HFFc6 (cell line): Measurements from ENCODE around the gene UGT1A6. TPM values are rescaled to one million over a fixed set of nuclear protein-coding genes. Genes with fewer than 3 reads are reported as not detected.

ENCODE experiments used
- DNase-seq: peaks from one replicate; pipeline ENCODE4 v3.0.0-alpha.2; 2018
- H3K27ac Mint-ChIP-seq: 2 replicates; pipeline ENCODE4 v1.8.0; 2020; ENCODE audit warnings: mild to moderate bottlenecking, mixed read lengths
- H3K27me3 Mint-ChIP-seq: 2 replicates; pipeline ENCODE4 v1.8.0; 2021; ENCODE audit warnings: mild to moderate bottlenecking, moderate library complexity, mixed read lengths; ENCODE audit not compliant: insufficient read depth
- H3K36me3 Mint-ChIP-seq: 2 replicates; pipeline ENCODE4 v1.8.0; 2021; ENCODE audit warnings: low read depth, mixed read lengths
- H3K4me1 Mint-ChIP-seq: 2 replicates; pipeline ENCODE4 v1.8.0; 2020; ENCODE audit warnings: low read depth, mixed read lengths
- H3K4me3 Mint-ChIP-seq: 2 replicates; pipeline ENCODE4 v1.8.0; 2020; ENCODE audit warnings: mild to moderate bottlenecking, moderate library complexity, mixed read lengths
- H3K9me3 Mint-ChIP-seq: 2 replicates; pipeline ENCODE4 v1.8.0; 2020; ENCODE audit warnings: mild to moderate bottlenecking, mixed read lengths
- total RNA-seq, 6 experiments: library from RNA; stranded (reverse); fragmentation: NEBNext Ultra II Directional; extraction: Animal tissue kit (Norgen Biotek cat#: 25700); gene quantifications; 2 replicates in 1 of 6; 3 replicates in 5 of 6; pipeline ENCODE4 v1.2.3, GENCODE V29; 2021
- TF ChIP-seq, protein P1 (sequence below): fragments of 200-600 bp; sonication (generic); IDR thresholded peaks from 2 replicates; pipeline ENCODE4 v1.5.0; 2021; ENCODE audit warnings: antibody characterized with exemption, mild to moderate bottlenecking

UGT1A6 gene
- total RNA-seq, 6 experiments from 2014 or later = not detected

DNA sequence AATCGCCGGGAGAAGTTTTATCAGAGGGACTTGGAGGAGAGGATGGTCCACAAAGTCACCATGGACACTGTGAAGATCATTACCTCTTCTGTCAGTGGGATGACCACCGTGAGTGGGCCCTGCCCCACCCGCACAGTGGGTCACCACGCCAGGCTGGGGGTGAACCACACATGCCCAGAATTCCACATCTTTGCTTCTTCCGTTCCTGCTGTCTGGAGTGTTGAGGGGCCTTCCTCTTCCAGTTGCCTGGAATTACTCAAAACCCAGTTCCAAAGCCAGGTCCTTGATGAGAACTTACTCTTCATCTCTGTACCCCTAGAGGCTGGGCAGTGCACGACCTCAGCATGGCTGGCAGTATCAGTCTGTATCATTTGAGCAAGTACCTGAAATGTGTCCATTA is 107.5 kb downstream of the UGT1A6 start:
- Mint-ChIP-seq H3K36me3 (no peaks in the 10 kb centered on the region), H3K9me3 (no peaks in the 10 kb centered on the region; the same call in 1 of the 2 replicates), H3K27ac (no peak overlapping the region), H3K27me3 (peaks cover 13% of the 10 kb centered on the region), H3K4me3 (no peak overlapping the region), H3K4me1 (no peaks in the 10 kb centered on the region)
- DNase-seq = no peak
- TF ChIP-seq, protein P1, sequence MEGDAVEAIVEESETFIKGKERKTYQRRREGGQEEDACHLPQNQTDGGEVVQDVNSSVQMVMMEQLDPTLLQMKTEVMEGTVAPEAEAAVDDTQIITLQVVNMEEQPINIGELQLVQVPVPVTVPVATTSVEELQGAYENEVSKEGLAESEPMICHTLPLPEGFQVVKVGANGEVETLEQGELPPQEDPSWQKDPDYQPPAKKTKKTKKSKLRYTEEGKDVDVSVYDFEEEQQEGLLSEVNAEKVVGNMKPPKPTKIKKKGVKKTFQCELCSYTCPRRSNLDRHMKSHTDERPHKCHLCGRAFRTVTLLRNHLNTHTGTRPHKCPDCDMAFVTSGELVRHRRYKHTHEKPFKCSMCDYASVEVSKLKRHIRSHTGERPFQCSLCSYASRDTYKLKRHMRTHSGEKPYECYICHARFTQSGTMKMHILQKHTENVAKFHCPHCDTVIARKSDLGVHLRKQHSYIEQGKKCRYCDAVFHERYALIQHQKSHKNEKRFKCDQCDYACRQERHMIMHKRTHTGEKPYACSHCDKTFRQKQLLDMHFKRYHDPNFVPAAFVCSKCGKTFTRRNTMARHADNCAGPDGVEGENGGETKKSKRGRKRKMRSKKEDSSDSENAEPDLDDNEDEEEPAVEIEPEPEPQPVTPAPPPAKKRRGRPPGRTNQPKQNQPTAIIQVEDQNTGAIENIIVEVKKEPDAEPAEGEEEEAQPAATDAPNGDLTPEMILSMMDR = no peak

DNA sequence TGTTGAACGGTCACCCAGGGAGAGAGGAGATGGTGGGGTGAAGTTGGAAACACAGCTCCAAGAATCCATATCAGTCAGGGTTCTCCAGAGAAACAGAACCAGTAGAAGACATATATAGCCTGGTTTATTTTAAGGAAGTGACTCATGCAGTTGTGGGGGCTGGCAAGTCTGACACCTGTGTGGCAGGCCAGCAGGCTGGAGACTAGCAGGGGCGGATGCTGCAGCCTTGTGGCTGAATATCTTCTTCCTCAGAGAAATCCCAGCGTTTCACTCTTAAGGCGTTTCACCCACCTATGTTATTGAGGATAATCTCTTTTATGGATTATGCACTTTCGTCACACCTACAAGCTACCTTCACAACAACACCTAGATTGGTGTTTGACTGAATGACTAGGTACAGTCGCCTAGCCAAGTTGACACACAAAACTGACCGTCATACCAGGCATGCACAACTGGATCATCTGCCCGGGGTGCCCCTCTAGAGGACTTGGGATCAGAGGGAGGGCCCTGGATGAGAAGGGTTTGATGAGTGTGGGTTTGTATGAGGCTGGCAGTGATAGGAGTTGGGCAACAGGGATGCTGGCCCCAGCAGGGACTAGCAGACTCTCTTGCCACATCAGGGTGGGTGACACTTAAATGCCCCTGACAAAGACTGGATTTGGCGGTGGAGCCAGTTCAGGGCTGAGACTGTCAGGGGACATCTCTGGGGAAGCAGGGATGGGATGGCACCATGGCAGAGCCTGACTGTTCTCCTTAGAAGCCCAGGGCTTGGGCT is 108.9 kb downstream of the UGT1A6 start:
- Mint-ChIP-seq H3K36me3 (no peaks in the 10 kb centered on the region), H3K27me3 (peaks cover 13% of the 10 kb centered on the region), H3K4me1 (no peaks in the 10 kb centered on the region), H3K4me3 (no peak overlapping the region), H3K9me3 (no peaks in the 10 kb centered on the region; the same call in 1 of the 2 replicates), H3K27ac (no peak overlapping the region)
- no peak for DNase-seq
- TF ChIP-seq, protein P1 = no peak

DNA sequence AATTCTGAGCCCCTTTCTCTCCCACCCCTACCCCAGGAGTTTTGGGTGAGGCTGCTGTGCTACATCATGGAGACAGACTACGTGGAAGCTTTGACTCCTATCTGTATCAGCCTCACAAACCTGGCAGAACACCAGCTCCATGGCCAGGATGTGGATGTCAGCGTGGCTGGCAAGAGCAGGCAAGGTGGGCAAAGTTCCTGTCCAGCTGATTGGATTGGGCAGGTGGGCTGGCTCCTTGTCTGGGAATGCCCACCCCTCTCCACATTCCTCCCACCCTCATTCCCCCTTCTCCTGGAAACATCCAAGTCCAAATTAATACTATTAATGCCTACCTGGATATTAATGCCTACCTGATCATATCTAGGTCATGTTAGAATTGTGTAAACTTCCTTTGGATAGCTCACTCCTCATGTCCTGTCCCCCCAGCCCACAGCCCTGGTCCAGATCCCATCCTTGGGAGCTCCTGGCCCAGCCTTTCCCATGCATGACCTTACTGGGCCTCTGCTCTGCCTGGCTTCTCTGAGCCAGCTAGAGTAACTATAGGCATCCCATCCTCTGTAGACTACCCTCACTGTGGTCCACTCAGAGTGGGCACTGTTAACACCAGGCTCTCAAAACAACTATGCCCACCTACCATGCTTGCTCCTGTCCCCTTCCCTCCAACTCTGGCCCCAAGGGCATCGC is 109.6 kb downstream of the UGT1A6 start:
- Mint-ChIP-seq H3K27ac (no peak overlapping the region), H3K36me3 (no peaks in the 10 kb centered on the region), H3K9me3 (no peaks in the 10 kb centered on the region; the same call in 1 of the 2 replicates), H3K4me3 (no peak overlapping the region), H3K4me1 (no peaks in the 10 kb centered on the region), H3K27me3 (peaks cover 13% of the 10 kb centered on the region)
- no peak for DNase-seq
- TF ChIP-seq, protein P1 = no peak

DNA sequence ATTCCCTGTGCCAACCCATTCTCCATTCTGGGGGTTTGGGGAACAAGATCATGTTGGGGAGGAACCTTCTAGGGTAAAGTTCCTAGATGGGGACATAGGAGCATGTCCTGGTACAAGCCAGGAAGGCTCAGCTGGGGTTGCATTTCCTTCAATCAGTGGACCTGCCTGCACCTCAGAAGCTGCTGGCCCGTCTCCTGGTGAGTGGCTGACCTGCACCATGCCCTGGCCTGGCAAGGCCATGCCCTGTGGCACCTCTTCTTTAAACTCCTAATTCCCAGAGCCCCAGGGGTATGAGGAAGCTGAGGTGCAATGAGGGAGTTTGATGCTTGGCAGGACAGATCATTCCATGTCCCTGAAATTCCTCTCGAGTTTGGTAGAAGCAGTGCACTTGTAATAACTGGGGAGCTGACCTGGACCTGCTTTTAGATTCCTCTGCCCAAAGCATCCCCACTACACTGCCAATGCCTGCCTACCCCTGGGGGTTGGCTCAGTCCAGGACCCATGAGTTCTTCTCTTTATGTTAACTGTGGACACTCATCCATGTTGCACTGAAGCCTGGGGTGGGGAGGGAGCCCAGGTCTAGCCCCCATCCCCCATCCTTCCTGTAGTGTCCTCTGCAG is 110.7 kb downstream of the UGT1A6 start:
- Mint-ChIP-seq H3K27ac (no peak overlapping the region), H3K9me3 (no peaks in the 10 kb centered on the region; the same call in 1 of the 2 replicates), H3K27me3 (peaks cover 13% of the 10 kb centered on the region), H3K4me1 (no peaks in the 10 kb centered on the region), H3K4me3 (no peak overlapping the region), H3K36me3 (no peaks in the 10 kb centered on the region)
- TF ChIP-seq, protein P1 = no peak
- no peak for DNase-seq

DNA sequence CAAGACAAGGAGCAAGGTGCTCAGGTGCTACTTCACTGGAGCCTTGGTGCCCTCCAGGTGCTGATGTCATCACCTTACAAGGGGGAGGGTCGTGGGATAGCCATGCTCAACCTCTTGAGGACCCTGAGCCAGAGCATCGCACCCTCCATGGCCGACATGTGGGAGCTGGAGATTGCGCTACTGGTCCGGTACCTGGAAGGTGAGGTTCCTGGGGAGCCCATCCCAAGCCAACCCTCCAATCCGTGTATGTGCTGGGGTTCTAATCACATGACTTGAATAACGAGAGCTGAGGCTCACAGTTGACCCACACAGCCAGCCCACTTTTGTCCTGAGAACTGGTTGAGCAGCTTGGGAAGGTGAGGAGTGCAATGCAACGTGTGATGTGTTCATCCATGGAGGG is 111.3 kb downstream of the UGT1A6 start:
- no peaks in the 10 kb centered on the region for H3K36me3 Mint-ChIP-seq
- no peaks in the 10 kb centered on the region; the same call in 1 of the 2 replicates for H3K9me3 Mint-ChIP-seq
- no peaks in the 10 kb centered on the region for H3K4me1 Mint-ChIP-seq
- TF ChIP-seq, protein P1 = no peak
- H3K27ac Mint-ChIP-seq = no peak overlapping the region
- H3K4me3 Mint-ChIP-seq = no peak overlapping the region
- no peak for DNase-seq
- peaks cover 13% of the 10 kb centered on the region; the same call in 1 of the 2 replicates for H3K27me3 Mint-ChIP-seq
